HS-27A (cell line): ENCODE measurements around the gene TBC1D20.

ENCODE experiments used
- DNase-seq: peaks from one replicate; pipeline ENCODE4 v3.0.0-alpha.2; 2012; ENCODE audit warnings: low read depth, missing footprints

The TBC1D20 gene

DNA sequence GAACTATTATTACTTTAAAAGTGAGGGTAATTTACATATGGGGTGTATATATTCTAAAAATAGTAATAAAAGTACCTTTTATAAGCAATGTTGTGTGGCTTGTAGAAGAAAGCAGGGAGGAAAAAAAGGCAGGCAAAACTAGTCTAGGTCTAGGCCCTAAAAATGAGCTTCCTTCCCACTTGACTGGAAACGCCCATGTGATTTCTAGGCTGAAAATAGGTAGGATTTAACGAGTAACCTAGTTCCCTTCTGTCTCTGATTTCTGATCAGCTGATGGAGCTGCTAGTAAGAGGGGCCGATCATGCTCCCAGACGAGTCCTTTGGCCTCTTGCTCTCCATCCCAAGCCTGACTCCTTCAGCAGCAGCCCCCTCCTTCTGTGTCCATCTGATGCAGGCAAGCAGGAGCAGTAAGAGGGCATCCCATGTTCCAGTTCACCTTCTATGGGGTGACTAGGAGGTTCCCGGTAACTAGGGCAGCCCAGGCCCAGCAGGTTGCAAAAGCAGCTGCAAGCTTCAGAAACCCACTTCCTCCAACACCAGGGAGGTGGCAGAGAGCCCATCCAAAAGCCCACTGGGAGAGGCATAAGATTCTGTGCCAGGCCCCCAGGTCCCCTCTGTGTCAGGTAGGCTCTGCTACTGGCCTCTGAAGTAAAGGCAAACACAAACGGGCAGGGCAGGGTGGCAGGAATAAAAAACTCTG lies 24.4 kb downstream of the TBC1D20 start:
- no peak for DNase-seq

DNA sequence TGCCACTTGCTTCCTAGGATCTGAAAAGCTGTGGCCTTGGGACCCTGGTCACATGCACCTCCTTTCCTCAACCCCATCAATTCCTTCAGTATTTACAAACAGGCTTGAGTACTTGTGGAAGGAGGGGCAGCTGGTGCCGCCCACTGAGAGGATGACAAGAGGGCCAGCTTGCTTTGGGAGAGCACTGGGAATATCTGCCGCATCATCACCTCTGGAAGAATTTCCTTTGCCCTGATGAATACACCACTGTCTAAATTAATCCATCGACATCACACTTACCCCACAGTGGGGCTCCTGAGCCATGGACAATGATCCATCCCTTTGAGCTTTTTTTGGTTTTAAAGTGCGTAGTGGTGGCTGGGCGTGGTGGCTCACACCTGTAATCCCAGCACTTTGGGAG lies 25.9 kb downstream of the TBC1D20 start:
- no peak for DNase-seq

GRCh38 chr20:435558-435957 lies 26.8 kb downstream of the TBC1D20 start:
- DNase-seq = no peak

- DNase-seq = no peak
Measured at GRCh38 chr20:434661-435419, 27.5 kb downstream of the TBC1D20 start.

DNA sequence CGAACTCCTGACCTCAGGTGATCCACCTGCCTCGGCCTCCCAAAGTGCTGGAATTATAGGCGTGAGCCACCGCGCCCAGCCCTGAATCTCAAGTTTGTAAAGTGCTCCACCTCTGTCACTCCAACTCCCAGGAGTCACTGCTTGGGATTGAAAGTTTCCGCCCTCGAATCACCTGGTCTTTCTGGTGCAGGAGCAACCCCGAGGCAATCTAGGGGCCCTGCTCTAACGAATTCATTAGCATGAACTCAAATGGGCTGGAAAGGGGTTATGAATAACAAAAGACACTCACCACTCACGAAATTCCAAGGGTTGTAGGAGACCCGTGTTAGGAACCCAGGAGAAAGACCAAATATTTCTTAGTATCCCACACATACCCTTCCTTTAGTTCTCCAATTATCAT lies 28.1 kb downstream of the TBC1D20 start:
- no peak for DNase-seq

DNA sequence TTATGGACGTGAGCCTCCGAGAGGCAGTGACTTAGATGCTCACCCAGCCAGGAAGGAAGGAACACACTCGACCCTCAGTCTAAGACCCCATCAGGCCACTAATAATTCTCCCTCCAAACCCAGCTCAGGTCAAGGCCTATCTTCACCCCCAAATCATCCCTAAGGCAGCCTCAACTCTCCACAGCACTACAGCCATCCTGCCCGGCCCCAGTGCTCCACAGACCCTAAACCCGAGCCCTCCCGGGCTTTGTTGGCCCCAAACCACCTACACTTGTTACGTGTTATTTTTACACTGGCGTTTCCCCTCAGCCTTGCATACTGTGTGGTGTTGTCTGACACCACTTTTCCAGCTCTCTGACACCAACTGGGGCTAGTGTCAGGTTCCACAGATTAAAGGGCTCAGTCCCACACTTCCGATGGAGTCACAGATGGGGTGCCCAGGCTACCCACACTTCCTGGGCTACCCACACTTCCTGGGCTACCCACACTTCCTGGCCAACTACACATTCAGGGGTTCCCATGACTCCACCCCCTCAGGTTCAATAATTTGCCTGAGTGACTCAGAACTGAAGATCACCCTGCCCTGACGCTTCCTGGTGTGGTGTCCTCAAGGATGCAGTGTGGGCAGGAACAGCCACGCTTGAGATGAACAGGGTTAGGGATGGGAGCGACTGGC lies 28.9 kb downstream of the TBC1D20 start:
- DNase-seq = no peak

DNA sequence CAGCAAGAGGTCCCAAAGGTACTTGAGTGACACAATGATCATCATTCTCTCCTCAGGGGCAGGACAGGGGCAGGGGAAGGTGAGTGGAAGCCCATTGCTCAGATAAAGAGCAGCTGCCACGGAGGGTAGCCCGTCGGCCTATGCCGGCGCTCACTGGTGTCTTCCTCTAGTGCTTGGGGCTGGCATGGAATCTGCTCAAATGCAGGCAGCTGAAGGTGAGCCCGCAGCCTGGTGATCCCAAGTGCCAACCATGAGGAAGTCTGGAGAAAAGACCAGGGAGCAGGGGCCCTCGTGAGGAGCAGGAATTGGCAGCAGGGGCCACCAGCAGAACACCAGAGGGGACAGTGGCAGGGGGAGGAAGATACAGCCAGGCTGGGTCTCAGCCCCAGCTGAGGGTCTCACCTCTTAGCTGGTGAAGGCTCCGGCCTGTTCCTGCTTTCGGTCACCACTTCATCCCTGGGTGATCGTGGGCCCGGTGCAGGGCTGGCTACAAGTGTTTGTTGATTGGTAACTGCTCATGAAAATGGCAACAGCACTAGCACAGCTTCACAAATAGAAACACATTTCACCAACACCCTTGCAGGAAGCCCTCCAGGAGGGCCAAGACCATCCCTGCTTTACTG lies 29.5 kb downstream of the TBC1D20 start:
- no peak for DNase-seq

DNA sequence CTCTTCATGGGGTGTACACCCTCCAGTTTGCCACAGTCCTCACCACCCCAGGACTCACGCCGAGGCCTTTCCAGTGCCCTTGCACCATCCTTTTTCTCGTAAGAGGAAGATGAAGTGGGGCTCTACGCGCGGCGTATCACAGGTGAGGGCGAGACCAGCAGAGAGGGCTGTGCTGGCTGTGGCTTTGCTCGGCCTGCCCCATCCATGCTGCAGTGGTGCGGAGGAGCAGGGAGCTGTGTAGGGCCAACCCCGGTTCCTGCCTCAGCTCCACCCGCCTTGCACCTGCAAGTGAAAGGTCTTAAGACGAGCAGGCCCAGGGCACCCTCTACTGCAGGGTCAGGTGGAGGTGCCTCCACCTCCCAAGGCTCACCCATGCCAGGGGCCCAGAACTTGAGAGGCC lies 30.1 kb downstream of the TBC1D20 start:
- DNase-seq = no peak

- no peak for DNase-seq
Measured at GRCh38 chr20:431012-431904, 31.1 kb downstream of the TBC1D20 start.

GRCh38 chr20:430091-430999 lies 32.0 kb downstream of the TBC1D20 start:
- DNase-seq = no peak

GRCh38 chr20:428658-429200 lies 33.6 kb downstream of the TBC1D20 start:
- no peak for DNase-seq

DNA sequence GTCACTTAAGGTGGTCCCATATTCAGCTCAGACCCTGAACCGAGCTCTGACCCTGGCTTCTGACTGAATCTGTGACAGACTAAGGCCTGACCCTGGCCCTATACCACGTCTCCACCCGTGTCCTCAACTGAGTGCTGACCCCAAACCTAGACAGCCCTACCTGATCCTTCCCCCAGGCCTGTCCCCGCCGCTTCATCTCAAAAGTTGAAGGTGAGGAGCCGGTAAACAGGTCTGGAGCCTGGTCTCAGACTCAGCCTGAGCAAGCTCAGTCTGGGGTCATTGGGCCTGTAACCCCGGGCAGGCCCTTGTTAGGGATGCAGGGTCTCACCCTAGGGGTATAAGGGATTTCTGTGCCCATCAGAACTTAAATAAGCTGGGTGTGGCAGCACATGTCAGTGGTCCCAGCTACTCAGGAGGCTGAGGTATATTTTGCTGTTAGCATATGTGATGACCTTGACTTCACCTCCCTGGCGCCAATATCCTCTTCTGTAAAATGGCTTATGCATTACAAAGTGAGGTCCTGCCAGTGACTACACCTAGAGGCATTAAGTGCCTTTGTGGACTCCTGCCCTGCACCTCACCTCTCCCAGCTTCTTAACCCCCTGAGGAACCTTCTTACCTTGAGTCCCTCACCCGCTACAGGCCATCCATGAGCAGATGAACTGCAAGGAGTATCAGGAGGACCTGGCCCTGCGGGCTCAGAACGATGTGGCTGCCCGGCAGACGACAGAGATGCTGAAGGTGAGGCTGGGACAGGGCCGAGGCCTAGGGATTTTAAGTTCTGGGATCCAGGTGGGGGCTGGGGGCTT lies 34.3 kb downstream of the TBC1D20 start:
- no peak for DNase-seq

- no peak for DNase-seq
Measured at GRCh38 chr20:427401-427800, 34.9 kb downstream of the TBC1D20 start.

DNA sequence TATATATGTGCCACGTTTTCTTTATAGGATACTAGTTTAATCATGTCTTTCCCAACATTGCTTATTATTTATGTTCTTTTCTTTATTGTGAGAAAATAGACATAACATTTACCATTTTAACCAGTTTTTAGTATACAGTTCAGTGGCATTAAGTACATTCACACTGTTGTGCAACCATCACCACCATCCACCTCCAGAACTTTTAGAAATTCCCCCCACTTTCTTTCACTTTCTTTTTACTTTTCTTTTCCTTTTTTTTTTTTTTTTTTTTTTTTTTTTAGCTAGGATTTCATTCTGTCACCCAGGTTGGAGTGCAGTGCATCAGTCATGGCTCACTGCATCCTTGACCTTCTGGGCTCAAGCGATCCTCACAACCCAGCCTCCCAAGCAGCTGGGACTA lies 35.8 kb downstream of the TBC1D20 start:
- no peak for DNase-seq

DNA sequence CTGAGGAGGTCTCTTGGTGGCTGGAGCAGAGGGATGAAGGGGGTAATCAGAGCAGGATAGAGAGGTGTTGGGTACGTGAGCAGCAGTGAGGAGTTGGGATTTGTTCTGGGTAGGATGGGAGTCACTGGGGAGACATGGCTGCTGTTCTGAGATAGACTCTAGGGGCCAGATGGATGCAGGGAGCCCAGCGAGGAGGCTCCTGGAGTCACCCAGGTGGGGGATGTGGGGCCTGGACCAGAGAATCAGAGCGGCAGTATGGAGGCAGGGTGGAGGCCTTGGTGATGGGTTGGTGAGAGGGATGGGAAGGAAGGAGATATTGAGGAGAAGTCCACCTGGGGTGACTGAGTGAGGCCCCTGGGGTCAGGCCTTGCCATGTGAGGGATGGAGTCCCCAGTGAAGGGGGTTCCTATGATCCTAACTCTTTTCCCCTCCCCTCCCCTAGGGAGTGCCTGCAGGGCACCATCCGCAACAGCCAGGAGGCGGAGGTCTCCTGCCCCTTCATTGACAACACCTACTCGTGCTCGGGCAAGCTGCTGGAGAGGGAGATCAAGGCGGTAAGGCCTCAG lies 40.6 kb downstream of the TBC1D20 start:
- no peak for DNase-seq

DNA sequence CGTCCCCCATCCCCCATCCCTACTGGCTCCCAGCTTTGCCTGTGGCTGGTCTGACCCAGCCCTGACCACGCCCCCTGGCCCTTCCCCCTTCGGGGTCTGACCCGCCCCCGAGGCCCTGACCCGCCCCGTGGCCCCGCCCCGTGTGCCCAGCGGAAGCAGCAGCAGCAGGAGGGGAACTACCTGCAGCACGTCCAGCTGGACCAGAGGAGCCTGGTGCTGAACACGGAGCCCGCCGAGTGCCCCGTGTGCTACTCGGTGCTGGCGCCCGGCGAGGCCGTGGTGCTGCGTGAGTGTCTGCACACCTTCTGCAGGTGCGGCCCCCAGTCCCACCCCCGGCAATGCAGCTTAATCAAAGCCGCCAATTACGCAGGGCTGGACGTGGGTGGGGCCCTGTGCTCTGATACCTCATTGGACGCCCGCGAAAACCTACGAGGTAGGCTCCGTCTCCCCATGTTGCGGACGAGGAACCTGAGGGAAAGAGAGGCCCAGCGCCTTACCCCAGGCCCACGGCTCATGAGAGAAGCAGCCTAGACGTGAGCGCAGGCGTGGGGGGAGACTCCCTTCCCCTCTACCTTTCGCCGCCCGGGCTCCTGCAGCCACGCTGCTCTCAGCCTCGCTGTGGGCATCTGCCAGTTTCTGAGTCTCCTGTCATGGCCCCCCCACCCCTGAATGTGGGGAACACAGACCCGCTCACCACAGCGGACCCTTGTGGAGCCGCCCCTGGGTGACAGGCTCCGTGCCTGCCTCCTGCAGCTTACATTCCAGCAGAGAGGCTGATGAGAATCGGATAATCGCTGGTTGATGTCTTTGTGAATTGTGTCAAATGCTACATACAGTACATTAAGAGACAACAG lies 41.4 kb downstream of the TBC1D20 start:
- DNase-seq = no peak

DNA sequence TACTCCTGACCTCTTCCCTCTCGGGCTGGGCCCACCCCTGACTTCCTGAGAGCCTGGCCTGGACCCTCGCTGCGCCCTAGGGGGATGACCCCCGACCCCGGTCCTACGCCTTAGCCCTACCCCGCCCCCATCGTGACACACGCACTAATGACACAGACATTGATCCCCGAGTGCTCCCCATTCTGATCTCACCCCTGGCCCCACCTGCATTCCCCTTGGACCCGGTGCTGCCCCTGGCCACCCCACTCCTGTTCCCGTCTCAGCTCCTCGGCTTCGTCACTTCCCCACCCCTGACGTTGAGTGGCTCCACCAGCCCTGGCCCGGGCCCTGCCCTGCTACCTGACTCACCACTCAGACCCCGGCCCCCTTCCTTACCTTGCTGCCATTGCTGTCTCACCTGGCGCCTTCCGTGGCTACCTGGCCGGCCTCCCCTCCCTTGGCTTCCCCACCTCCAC lies 42.1 kb downstream of the TBC1D20 start:
- no peak for DNase-seq

GRCh38 chr20:419556-420165 lies 42.7 kb downstream of the TBC1D20 start:
- no peak for DNase-seq
